Adrenal gland (tissue), 12 donors: Measurements from ENCODE around the gene PDE2A. TPM values are rescaled to one million over a fixed set of nuclear protein-coding genes. Genes with fewer than 3 reads are reported as not detected.
A peak's percentile ranks its signal among the peaks of the same experiment; 100 is the strongest.

Experiments
- DNase-seq, 7 donors: peaks; one replicate each; pipeline ENCODE4 v3.0.0-alpha.2; 2019 to 2020
- H3K27ac ChIP-seq, 5 donors: fragments of 200-600 bp; sonication (generic) in 4 of 5; 1 replicate in 3 of 5; 2 replicates in 2 of 5; pipeline versions ENCODE4 v1.5.1 to v1.8.0; 2016 to 2020; ENCODE audit warnings: mild to moderate bottlenecking in 1 of 5
- H3K27me3 ChIP-seq: fragments of 200-600 bp; 2 replicates; pipeline ENCODE4 v1.8.0; 2021
- H3K36me3 ChIP-seq, 2 donors: fragments of 200-600 bp; replicated peaks in 1 of 2; 1 replicate in 1 of 2; 2 replicates in 1 of 2; pipeline versions ENCODE4 v1.5.1 to v1.8.0; 2018 to 2022
- H3K4me1 ChIP-seq, 2 donors: fragments of 200-600 bp; replicated peaks in 1 of 2; 1 replicate in 1 of 2; 2 replicates in 1 of 2; pipeline versions ENCODE4 v1.5.1 to v1.8.0; 2018 to 2021
- H3K4me3 ChIP-seq, 4 donors: fragments of 200-600 bp; sonication (generic) in 3 of 4; one replicate each; pipeline ENCODE4 v1.5.1; 2016 to 2018
- H3K9me3 ChIP-seq, 3 donors: fragments of 200-600 bp; sonication (generic) in 1 of 3; replicated peaks in 1 of 3; 1 replicate in 2 of 3; 2 replicates in 1 of 3; pipeline versions ENCODE4 v1.5.1 to v1.8.0; 2016 to 2021
- CTCF ChIP-seq, 6 experiments: fragments of 450-650 bp in 4 of 6; fragments of 200-600 bp in 2 of 6; sonication (generic) in 1 of 6; IDR thresholded peaks; 1 replicate in 5 of 6; 2 replicates in 1 of 6; pipeline versions ENCODE4 v1.5.1 to v1.8.0; 2016 to 2021; ENCODE audit warnings: antibody characterized with exemption in 6 of 6, mild to moderate bottlenecking in 2 of 6, moderate library complexity in 1 of 6
- POLR2A ChIP-seq, 2 donors: fragments of 450-650 bp; IDR thresholded peaks; one replicate each; pipeline ENCODE4 v1.6.1; 2017; ENCODE audit warnings: antibody characterized with exemption in 2 of 2, mild to moderate bottlenecking in 2 of 2, moderate library complexity in 1 of 2
- WGBS, 4 donors: extraction: QIAGEN DNeasy Blood & Tissue Kit in 2 of 4; methylation state at CpG; one replicate each; pipeline versions ENCODE4 v1.1.5 to v1.1.7; 2013 to 2017; 5-methylcytosine and 5-hydroxymethylcytosine counted together
- intact Hi-C, 2 donors: fragments of 100-400 bp; cut with DNase I; formaldehyde crosslinking; loops; one replicate each; pipeline versions ENCODE4 v1.14.1 to v1.15.0; 2022 to 2023
- polyA plus RNA-seq, 3 donors: library from polyadenylated mRNA; stranded (reverse); fragments of 200-250 nt in 2 of 3; fragments of 350-450 nt in 1 of 3; fragmentation: Illumina TruSeq in 1 of 3; extraction: RNeasy Lipid Tissue Mini Kit (QIAGEN cat#74804) in 1 of 3; gene quantifications; one replicate each; pipeline ENCODE4 v1.2.3, GENCODE V29; 2013 to 2014
- total RNA-seq, 9 donors: library from RNA; depleted of rRNA in 4 of 9; stranded (reverse); fragments of >200 nt in 4 of 9; fragments of 120-200 nt in 1 of 9; fragmentation: NEBNext Ultra II Directional in 1 of 9; extraction: Animal tissue kit (Norgen Biotek cat#: 25700) in 1 of 9; gene quantifications; one replicate each; pipeline versions ENCODE4 v1.1.0 to v1.2.4, GENCODE V29; 2013 to 2023
- donor health status: healthy with polysubstance abuse.
- donor health status: Bipolar disorder and iron deficiency.
- donor health status: DM: yes; HTN: yes; CAD: no.
- donor health status: DM: no; HTN: no; CAD: no.
- donor health status: DM: no; HTN: no; CAD: no.
- donor health status: DM: yes; HTN: yes; CAD: no.

Gene PDE2A
- total and polyA plus RNA-seq, 12 donors = 11.5 to 226 (median 67.6) TPM

GRCh38 chr11:72577271-72577721, 96.9 kb downstream of the PDE2A start:
- TF ChIP-seq CTCF (IDR thresholded peaks at IDR 0.05) = no peak
- no peak for TF ChIP-seq POLR2A (IDR thresholded peaks at IDR 0.05)
- H3K36me3 ChIP-seq = peaks cover 0 to 22% of the 10 kb centered on the region in 2 donors
- H3K27ac ChIP-seq = no peak overlapping the region
- H3K4me1 ChIP-seq = no peaks in the 10 kb centered on the region
- no peak overlapping the region for H3K4me3 ChIP-seq
- intact Hi-C loops = loop anchor here in 1 of 2 donors (5.0 kb wide), 1 partner anchor 100 kb away; no protein-coding TSS in a partner anchor
- H3K27me3 ChIP-seq = no peaks in the 10 kb centered on the region
- WGBS, 4 donors = 66 to 92% (median 85%) methylated on average over 6 to 14 of the region's 14 CpGs
- H3K9me3 ChIP-seq = no peaks in the 10 kb centered on the region
- peak in 2 of 7 donors; percentile 5 to 15 for DNase-seq

GRCh38 chr11:72576661-72577060, 97.6 kb downstream of the PDE2A start:
- Histone ChIP-seq H3K27ac (no peak overlapping the region), H3K4me3 (no peak overlapping the region), H3K27me3 (no peaks in the 10 kb centered on the region), H3K36me3 (peaks cover 0 to 22% of the 10 kb centered on the region in 2 donors), H3K9me3 (no peaks in the 10 kb centered on the region), H3K4me1 (no peaks in the 10 kb centered on the region)
- intact Hi-C loops = loop anchor here in 1 of 2 donors (5.0 kb wide), 1 partner anchor 99 kb away; no protein-coding TSS in a partner anchor
- TF ChIP-seq POLR2A (IDR thresholded peaks at IDR 0.05) = no peak
- no peak for TF ChIP-seq CTCF (IDR thresholded peaks at IDR 0.05)
- peak in 1 of 7 donors; percentile 10 for DNase-seq
- 90 to 94% (median 90%) methylated on average over 6 of the region's 6 CpGs for WGBS, 4 donors

GRCh38 chr11:72576243-72576595, 98.0 kb downstream of the PDE2A start:
- DNase-seq = peak in 1 of 7 donors; percentile 13
- H3K27ac ChIP-seq = no peak overlapping the region
- H3K36me3 ChIP-seq = peaks cover 0 to 18% of the 10 kb centered on the region in 2 donors
- 93 to 97% (median 95%) methylated on average over 4 to 5 of the region's 5 CpGs for WGBS, 4 donors
- no peak overlapping the region for H3K4me3 ChIP-seq
- H3K9me3 ChIP-seq = no peaks in the 10 kb centered on the region
- TF ChIP-seq CTCF (IDR thresholded peaks at IDR 0.05) (no peak), POLR2A (IDR thresholded peaks at IDR 0.05) (no peak)
- no peaks in the 10 kb centered on the region for H3K27me3 ChIP-seq
- H3K4me1 ChIP-seq = no peaks in the 10 kb centered on the region
- intact Hi-C loops = loop anchor here in 1 of 2 donors (5.0 kb wide), 1 partner anchor 99 kb away; no protein-coding TSS in a partner anchor

GRCh38 chr11:72575533-72576242, 98.5 kb downstream of the PDE2A start:
- intact Hi-C loops = loop anchor here in 1 of 2 donors (5.0 kb wide), 1 partner anchor 98 kb away; no protein-coding TSS in a partner anchor
- peak in 2 of 7 donors; percentile 9 to 46 for DNase-seq
- TF ChIP-seq CTCF (IDR thresholded peaks at IDR 0.05) (no peak), POLR2A (IDR thresholded peaks at IDR 0.05) (no peak)
- Histone ChIP-seq H3K36me3 (peaks cover 0 to 12% of the 10 kb centered on the region in 2 donors), H3K27ac (no peak overlapping the region), H3K27me3 (no peaks in the 10 kb centered on the region), H3K4me1 (no peaks in the 10 kb centered on the region), H3K9me3 (no peaks in the 10 kb centered on the region), H3K4me3 (no peak overlapping the region)
- WGBS, 4 donors = 83 to 92% (median 90%) methylated on average over 10 to 14 of the region's 14 CpGs
